ENCODE results near the gene FADS1. TPM values are rescaled to one million over a fixed set of nuclear protein-coding genes. Genes with fewer than 3 reads are reported as not detected.

The FADS1 gene
- total and polyA plus RNA-seq, 2 donors from 2014 or later, result 6.7 to 19.5 TPM

- TF ChIP-seq CTCF (IDR thresholded peaks at IDR 0.05; ENCODE audit: borderline replicate concordance, extremely low read depth, insufficient read depth), result no peak
- intact Hi-C loops (cut with DNase I), result no loop called here
- no peaks in the 10 kb centered on the region for H3K27me3 ChIP-seq (ENCODE audit: control insufficient read depth, insufficient read depth, low read length)
- FAIRE-seq, result no peak
- peaks cover 0 to 9% (median 0%) of the 10 kb centered on the region in 3 donors for H3K4me1 ChIP-seq (ENCODE audit: control insufficient read depth in 2 of 3, insufficient read depth in 2 of 3, low read depth in 1 of 3, low read length in 3 of 3)
- H3K4me3 ChIP-seq (ENCODE audit: low read length in 3 of 3), result no peak overlapping the region
- peaks cover 0 to 13% (median 6%) of the 10 kb centered on the region in 3 donors for H3K36me3 ChIP-seq (ENCODE audit: control insufficient read depth in 2 of 3, insufficient read depth in 3 of 3, low read length in 3 of 3)
- no peaks in the 10 kb centered on the region for H3K9me3 ChIP-seq (ENCODE audit: control insufficient read depth in 2 of 3, insufficient read depth in 1 of 3, low read length in 3 of 3)
- no peak overlapping the region for H3K27ac ChIP-seq (ENCODE audit: low read depth in 2 of 2, low read length in 2 of 2)
- H3K9ac ChIP-seq (ENCODE audit: low read length in 3 of 3), result no peak overlapping the region
- peak in 1 of 5 donors; percentile 58 for DNase-seq
These were observed 20.7 kb upstream of the FADS1 start for GRCh38 chr11:61837411-61838005.

DNA sequence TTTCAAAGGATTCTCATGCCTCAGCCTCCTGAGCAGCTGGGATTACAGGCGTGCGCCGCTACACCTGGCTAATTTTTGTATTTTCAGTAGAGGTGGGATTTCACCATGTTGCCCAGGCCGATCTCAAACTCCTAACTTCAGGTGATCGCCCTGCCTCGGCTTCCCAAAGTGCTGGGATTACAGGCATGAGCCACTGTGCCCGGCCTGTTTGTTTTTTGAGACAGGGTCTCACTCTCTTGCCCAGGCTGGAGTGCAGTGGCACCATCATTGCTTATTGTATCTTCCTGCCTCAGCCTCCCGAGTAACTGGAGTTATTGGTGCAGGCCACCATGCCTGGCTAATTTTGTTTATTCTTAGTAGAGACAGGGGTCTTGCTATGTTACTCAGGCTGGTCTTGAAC, 19.4 kb upstream of the FADS1 start:
- H3K9ac ChIP-seq (ENCODE audit: low read length in 3 of 3), result no peak overlapping the region
- H3K4me1 ChIP-seq (ENCODE audit: control insufficient read depth in 2 of 3, insufficient read depth in 2 of 3, low read depth in 1 of 3, low read length in 3 of 3), result peaks cover 0 to 14% (median 7%) of the 10 kb centered on the region in 3 donors
- no peak for TF ChIP-seq CTCF (IDR thresholded peaks at IDR 0.05; ENCODE audit: borderline replicate concordance, extremely low read depth, insufficient read depth)
- H3K27ac ChIP-seq (ENCODE audit: low read depth in 2 of 2, low read length in 2 of 2), result no peak overlapping the region
- no peak overlapping the region for H3K4me3 ChIP-seq (ENCODE audit: low read length in 3 of 3)
- H3K9me3 ChIP-seq (ENCODE audit: control insufficient read depth in 2 of 3, insufficient read depth in 1 of 3, low read length in 3 of 3), result no peaks in the 10 kb centered on the region
- FAIRE-seq (no peak), DNase-seq (peak in 1 of 5 donors; percentile 24)
- intact Hi-C loops (cut with DNase I), result no loop called here
- H3K36me3 ChIP-seq (ENCODE audit: control insufficient read depth in 2 of 3, insufficient read depth in 3 of 3, low read length in 3 of 3), result peaks cover 0 to 7% (median 6%) of the 10 kb centered on the region in 3 donors
- H3K27me3 ChIP-seq (ENCODE audit: control insufficient read depth, insufficient read depth, low read length), result no peaks in the 10 kb centered on the region

- DNase-seq (peak in 3 of 5 donors; percentile 18 to 90 (median 66)), FAIRE-seq (no peak)
- Histone ChIP-seq H3K4me3 (ENCODE audit: low read length in 3 of 3) (no peak overlapping the region), H3K27ac (ENCODE audit: low read depth in 2 of 2, low read length in 2 of 2) (peak overlapping the region; percentile 18 to 20), H3K27me3 (ENCODE audit: control insufficient read depth, insufficient read depth, low read length) (no peaks in the 10 kb centered on the region), H3K36me3 (ENCODE audit: control insufficient read depth in 2 of 3, insufficient read depth in 3 of 3, low read length in 3 of 3) (no peaks in the 10 kb centered on the region), H3K9me3 (ENCODE audit: control insufficient read depth in 2 of 3, insufficient read depth in 1 of 3, low read length in 3 of 3) (no peaks in the 10 kb centered on the region), H3K4me1 (ENCODE audit: control insufficient read depth in 2 of 3, insufficient read depth in 2 of 3, low read depth in 1 of 3, low read length in 3 of 3) (peaks cover 0 to 22% (median 17%) of the 10 kb centered on the region in 3 donors), H3K9ac (ENCODE audit: low read length in 3 of 3) (no peak overlapping the region)
- intact Hi-C loops (cut with DNase I), result no loop called here
- no peak for TF ChIP-seq CTCF (IDR thresholded peaks at IDR 0.05; ENCODE audit: borderline replicate concordance, extremely low read depth, insufficient read depth)
These were observed 17.7 kb upstream of the FADS1 start for GRCh38 chr11:61834278-61835048.
